22Rv1 (cell line): ENCODE results near the gene WWOX.

ENCODE experiments used
- ZFX ChIP-seq: fragments of 450-650 bp; IDR thresholded peaks from 2 replicates; pipeline ENCODE4 v1.6.1; 2017; ENCODE audit warnings: antibody characterized with exemption, borderline replicate concordance
- TF ChIP-seq, protein P1 (sequence below): fragments of 450-650 bp; IDR thresholded peaks from 2 replicates; pipeline ENCODE4 v1.5.1; 2017; ENCODE audit warnings: mild to moderate bottlenecking

DNA sequence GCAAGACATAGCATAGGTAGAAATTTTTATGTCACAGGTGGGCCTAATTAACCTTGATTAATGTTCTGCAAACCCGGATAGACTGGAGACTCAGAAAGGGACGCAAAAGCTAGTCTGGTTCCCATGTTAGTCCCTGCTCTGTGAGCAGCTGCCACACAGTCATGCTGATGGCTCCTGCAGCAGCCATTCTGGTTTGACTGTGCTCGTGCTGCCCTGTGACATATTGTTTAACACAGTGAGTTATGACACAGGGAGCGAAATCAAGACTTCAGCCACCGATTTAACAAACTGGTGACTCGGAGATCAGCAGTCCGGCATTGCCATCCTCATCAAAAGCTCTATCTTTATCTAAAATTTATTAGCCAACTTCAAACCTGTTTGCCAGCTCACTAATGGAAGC, 169.8 kb downstream of the WWOX start:
- TF ChIP-seq, protein P1, sequence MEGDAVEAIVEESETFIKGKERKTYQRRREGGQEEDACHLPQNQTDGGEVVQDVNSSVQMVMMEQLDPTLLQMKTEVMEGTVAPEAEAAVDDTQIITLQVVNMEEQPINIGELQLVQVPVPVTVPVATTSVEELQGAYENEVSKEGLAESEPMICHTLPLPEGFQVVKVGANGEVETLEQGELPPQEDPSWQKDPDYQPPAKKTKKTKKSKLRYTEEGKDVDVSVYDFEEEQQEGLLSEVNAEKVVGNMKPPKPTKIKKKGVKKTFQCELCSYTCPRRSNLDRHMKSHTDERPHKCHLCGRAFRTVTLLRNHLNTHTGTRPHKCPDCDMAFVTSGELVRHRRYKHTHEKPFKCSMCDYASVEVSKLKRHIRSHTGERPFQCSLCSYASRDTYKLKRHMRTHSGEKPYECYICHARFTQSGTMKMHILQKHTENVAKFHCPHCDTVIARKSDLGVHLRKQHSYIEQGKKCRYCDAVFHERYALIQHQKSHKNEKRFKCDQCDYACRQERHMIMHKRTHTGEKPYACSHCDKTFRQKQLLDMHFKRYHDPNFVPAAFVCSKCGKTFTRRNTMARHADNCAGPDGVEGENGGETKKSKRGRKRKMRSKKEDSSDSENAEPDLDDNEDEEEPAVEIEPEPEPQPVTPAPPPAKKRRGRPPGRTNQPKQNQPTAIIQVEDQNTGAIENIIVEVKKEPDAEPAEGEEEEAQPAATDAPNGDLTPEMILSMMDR: no peak
- TF ChIP-seq ZFX: no peak
